Mesodermal cell (in vitro differentiated cells): ENCODE data around the gene MVB12B.

Source experiments
- H3K27ac ChIP-seq: 2 replicates; pipeline ENCODE4 v1.7.0; 2013; ENCODE audit warnings: mild to moderate bottlenecking, low read depth, low read length, moderate library complexity; ENCODE audit not compliant: severe bottlenecking
- H3K36me3 ChIP-seq: 2 replicates; pipeline ENCODE4 v1.7.1; 2013; ENCODE audit warnings: mild to moderate bottlenecking, low read length, moderate library complexity; ENCODE audit not compliant: control insufficient read depth, insufficient read depth
- H3K4me1 ChIP-seq: one replicate; pipeline ENCODE4 v1.7.1; 2013; ENCODE audit warnings: mild to moderate bottlenecking, low read length; ENCODE audit not compliant: insufficient read depth, control insufficient read depth, poor library complexity, severe bottlenecking
- H3K4me3 ChIP-seq: 2 replicates; pipeline ENCODE4 v1.7.0; 2013; ENCODE audit warnings: low read length, control low read depth, mild to moderate bottlenecking; ENCODE audit not compliant: insufficient read depth, poor library complexity, severe bottlenecking; ENCODE audit errors: extremely low read depth
- H3K9me3 ChIP-seq: 2 replicates; pipeline ENCODE4 v1.7.1; 2013; ENCODE audit warnings: mild to moderate bottlenecking, low read length, moderate library complexity; ENCODE audit not compliant: control insufficient read depth
- WGBS, 2 experiments: methylation state at CpG; one replicate each; pipeline ENCODE4 v1.1.5; 2013; ENCODE audit warnings: missing lambda C conversion rate in 2 of 2; ENCODE audit not compliant: insufficient coverage in 2 of 2; 5-methylcytosine and 5-hydroxymethylcytosine counted together

MVB12B gene

GRCh38 chr9:126397056-126397455 lies 70.4 kb downstream of the MVB12B start:
- Histone ChIP-seq H3K9me3 (no peaks in the 10 kb centered on the region), H3K4me3 (no peak overlapping the region), H3K4me1 (peaks cover 6% of the 10 kb centered on the region), H3K27ac (no peak overlapping the region), H3K36me3 (peaks cover 59% of the 10 kb centered on the region)
- WGBS, 2 experiments, result 94 to 100% methylated on average over 2 to 4 of the region's 5 CpGs

DNA sequence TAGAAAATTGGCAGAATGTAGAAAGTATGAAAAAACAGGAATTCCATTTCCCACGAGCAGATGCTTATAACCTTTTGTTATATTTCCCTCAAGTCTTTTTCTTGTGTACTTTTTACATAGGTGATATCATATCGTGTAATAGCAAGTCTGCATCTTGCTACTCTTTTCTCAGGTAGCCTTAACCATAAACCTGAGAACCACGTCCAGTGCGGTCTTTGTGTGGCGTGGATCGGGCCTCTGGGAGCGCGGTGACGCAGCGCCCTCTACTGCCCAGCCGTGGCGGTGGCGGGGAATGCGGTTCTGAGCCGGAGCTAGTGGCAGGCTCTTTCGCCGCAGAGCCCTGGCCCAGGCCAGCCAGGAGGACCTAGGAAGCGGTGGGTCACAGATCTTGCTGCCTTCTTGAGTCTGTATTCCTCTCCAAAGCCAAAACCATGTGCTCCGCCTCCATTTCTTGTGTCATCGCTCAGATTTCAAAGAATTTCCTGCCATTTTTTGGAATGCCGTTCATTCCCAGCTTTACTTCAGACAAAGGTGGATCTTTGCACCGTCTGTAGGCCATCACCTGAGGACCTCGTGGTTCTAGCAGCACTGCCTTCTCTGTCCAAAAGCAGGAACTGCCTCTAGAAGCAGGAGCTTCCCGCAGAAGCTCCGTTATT lies 71.9 kb downstream of the MVB12B start:
- WGBS, 2 experiments, result 33 to 34% methylated on average over 23 of the region's 25 CpGs
- Histone ChIP-seq H3K4me1 (peaks cover 6% of the 10 kb centered on the region), H3K27ac (no peak overlapping the region), H3K4me3 (no peak overlapping the region), H3K36me3 (peaks cover 55% of the 10 kb centered on the region), H3K9me3 (no peaks in the 10 kb centered on the region)

GRCh38 chr9:126399251-126399650 lies 72.6 kb downstream of the MVB12B start:
- H3K4me1 ChIP-seq, result peaks cover 6% of the 10 kb centered on the region
- H3K4me3 ChIP-seq, result no peak overlapping the region
- H3K36me3 ChIP-seq, result peaks cover 51% of the 10 kb centered on the region
- H3K27ac ChIP-seq, result no peak overlapping the region
- 88 to 94% methylated on average over 8 of the region's 8 CpGs for WGBS, 2 experiments
- H3K9me3 ChIP-seq, result no peaks in the 10 kb centered on the region

- Histone ChIP-seq H3K4me1 (peaks cover 6% of the 10 kb centered on the region), H3K27ac (no peak overlapping the region), H3K36me3 (peaks cover 47% of the 10 kb centered on the region), H3K9me3 (no peaks in the 10 kb centered on the region), H3K4me3 (no peak overlapping the region)
- 91 to 95% methylated on average over 8 to 9 of the region's 10 CpGs for WGBS, 2 experiments
These were observed 73.2 kb downstream of the MVB12B start for GRCh38 chr9:126399789-126400188.

DNA sequence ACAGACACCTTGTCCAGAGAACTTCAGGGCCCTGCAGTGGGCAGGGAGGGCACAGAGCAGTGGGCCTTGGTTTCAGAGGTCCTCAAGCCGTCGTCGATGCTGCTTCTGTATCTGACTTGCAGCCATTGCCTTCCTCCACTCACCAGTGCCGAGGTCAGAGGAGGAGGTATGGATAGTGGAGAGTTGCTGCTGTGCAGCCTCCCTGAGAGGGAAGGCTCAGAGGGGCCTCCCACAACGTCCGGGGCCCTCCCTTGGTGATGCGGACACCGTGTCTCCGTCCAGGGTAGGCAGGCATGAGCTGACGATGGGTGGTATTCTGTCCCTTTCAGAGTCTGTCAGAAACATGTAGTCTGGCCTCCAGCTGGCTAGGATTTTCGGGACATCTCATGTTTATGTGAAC lies 73.9 kb downstream of the MVB12B start:
- peaks cover 39% of the 10 kb centered on the region for H3K36me3 ChIP-seq
- 90 to 94% methylated on average over 6 to 7 of the region's 11 CpGs for WGBS, 2 experiments
- H3K27ac ChIP-seq, result no peak overlapping the region
- H3K4me3 ChIP-seq, result no peak overlapping the region
- peaks cover 6% of the 10 kb centered on the region for H3K4me1 ChIP-seq
- H3K9me3 ChIP-seq, result no peaks in the 10 kb centered on the region

GRCh38 chr9:126401107-126401506 lies 74.5 kb downstream of the MVB12B start:
- Histone ChIP-seq H3K27ac (no peak overlapping the region), H3K4me3 (no peak overlapping the region), H3K4me1 (peaks cover 6% of the 10 kb centered on the region), H3K9me3 (no peaks in the 10 kb centered on the region), H3K36me3 (peaks cover 33% of the 10 kb centered on the region)
- WGBS, 2 experiments, result 86 to 93% methylated on average over 5 of the region's 6 CpGs

DNA sequence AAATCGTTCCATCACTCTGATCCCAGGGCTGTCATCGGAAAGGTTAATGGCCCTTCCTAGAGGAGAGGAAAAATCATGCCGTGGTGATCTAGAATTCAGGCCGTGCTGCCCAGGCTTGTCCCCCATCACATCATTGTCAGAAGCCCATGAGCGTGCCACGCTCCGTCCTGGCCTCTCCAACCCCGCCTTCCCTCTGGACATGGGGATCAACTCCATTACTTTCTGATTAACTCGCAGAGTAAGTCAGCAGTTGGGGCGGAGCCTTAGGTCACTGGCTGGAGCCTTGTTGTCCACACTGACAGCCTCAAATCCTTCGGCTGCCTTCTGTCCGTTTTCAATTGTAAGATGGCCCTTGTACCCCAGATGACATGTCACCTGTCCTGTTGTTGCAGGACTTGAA lies 75.0 kb downstream of the MVB12B start:
- Histone ChIP-seq H3K36me3 (peaks cover 30% of the 10 kb centered on the region), H3K9me3 (no peaks in the 10 kb centered on the region), H3K4me3 (no peak overlapping the region), H3K27ac (no peak overlapping the region), H3K4me1 (peaks cover 6% of the 10 kb centered on the region)
- 93 to 98% methylated on average over 8 to 12 of the region's 12 CpGs for WGBS, 2 experiments

DNA sequence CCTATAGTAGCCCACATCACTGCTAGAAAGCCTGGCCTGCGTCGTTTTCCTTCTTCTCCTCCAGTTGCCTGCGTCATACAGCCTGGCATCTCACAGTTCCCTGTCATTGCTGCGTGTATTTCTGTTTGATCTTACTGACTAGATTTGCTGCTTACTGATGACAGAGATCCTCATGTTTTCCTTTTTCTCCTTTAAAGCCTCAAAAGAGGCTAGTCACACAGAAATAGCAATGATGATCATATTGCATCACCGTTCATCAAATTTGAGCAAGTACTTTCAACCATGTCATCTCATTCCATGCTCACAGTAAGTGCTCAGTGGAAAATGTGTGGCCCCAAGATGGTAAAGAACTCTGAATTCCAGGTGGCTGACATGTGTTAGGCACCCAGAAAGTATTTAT lies 76.8 kb downstream of the MVB12B start:
- Histone ChIP-seq H3K36me3 (peaks cover 19% of the 10 kb centered on the region), H3K4me1 (peaks cover 14% of the 10 kb centered on the region), H3K4me3 (no peak overlapping the region), H3K27ac (no peak overlapping the region), H3K9me3 (no peaks in the 10 kb centered on the region)
- 91 to 93% methylated on average over 4 to 5 of the region's 5 CpGs for WGBS, 2 experiments

- H3K27ac ChIP-seq, result no peak overlapping the region
- H3K9me3 ChIP-seq, result no peaks in the 10 kb centered on the region
- H3K36me3 ChIP-seq, result peaks cover 18% of the 10 kb centered on the region
- peaks cover 8% of the 10 kb centered on the region for H3K4me1 ChIP-seq
- 91 to 94% methylated on average over 10 to 13 of the region's 14 CpGs for WGBS, 2 experiments
- no peak overlapping the region for H3K4me3 ChIP-seq
These were observed 77.8 kb downstream of the MVB12B start for GRCh38 chr9:126404459-126404858.

- H3K4me3 ChIP-seq, result no peak overlapping the region
- WGBS, 2 experiments, result 69 to 79% methylated on average over 7 to 9 of the region's 10 CpGs
- no peak overlapping the region for H3K27ac ChIP-seq
- H3K4me1 ChIP-seq, result peaks cover 8% of the 10 kb centered on the region
- peaks cover 14% of the 10 kb centered on the region for H3K36me3 ChIP-seq
- H3K9me3 ChIP-seq, result no peaks in the 10 kb centered on the region
These were observed 79.5 kb downstream of the MVB12B start for GRCh38 chr9:126406075-126406667.

DNA sequence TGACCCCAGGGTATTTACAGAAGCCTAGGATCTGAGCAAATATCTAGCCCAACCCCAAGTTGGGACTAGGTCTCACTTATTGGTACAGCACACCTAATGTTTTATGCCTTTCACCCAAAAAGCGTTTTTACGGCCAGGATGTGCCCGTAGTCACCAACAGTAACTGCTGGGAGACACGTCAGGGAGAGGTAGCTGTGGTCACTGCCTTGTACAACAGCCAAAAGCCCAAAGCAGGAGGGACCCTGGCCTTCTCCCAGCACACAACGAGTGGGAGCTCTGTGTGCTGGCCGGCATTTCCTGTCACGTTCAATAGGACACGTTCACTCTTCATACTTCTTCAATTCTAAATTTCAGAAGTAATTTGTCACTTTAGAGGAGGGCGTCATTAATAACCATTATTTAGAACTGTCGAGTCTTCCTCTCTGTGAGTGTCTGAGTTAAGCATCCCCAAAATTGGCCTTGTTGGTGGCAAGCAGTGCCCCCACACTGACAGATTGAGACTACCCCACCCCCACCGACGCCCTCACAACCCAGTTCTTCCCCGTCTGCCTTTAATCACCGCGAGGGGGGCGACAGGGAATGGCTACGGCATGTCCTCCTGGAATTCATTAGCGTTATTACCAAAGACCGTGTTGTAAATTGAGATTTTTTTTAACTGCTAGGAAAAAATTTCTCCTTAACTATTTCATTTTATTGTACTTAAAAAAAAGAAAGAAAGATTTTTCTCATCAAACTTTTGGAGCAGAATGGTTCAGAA lies 80.7 kb downstream of the MVB12B start:
- no peaks in the 10 kb centered on the region for H3K9me3 ChIP-seq
- peaks cover 14% of the 10 kb centered on the region for H3K36me3 ChIP-seq
- H3K4me1 ChIP-seq, result peaks cover 8% of the 10 kb centered on the region
- no peak overlapping the region for H3K4me3 ChIP-seq
- WGBS, 2 experiments, result 86 to 87% methylated on average over 8 to 10 of the region's 19 CpGs
- H3K27ac ChIP-seq, result no peak overlapping the region
